Measurements from ENCODE around the gene PPIE.
"Not testable (repeated sequence)": the region's sequence is repeated elsewhere in the genome, so short reads cannot be mapped to it uniquely, and the experiment has no call there.

PPIE gene

DNA sequence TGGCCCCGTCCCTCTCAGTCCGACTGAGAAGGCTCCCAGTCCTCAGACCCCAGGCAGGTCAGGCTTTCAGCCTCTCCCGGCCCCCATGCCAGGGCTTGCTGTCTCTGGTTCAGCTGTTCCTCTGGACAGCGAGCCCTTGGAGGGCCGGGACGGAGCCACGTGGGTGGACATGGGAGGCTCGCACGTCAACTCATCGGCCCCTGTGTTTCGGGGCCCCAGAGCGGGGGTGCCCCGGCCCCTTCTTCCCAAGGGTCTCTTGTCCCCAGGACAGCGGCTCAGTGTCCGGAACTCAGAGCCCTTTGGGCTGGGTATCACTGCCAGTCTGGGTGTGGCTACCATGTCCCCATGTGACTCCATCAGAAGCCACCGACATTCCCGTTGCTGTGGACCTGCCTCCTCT, 39.2 kb downstream of the PPIE start:
- DNase-seq (ENCODE audit: low read depth): not testable (repeated sequence)

DNA sequence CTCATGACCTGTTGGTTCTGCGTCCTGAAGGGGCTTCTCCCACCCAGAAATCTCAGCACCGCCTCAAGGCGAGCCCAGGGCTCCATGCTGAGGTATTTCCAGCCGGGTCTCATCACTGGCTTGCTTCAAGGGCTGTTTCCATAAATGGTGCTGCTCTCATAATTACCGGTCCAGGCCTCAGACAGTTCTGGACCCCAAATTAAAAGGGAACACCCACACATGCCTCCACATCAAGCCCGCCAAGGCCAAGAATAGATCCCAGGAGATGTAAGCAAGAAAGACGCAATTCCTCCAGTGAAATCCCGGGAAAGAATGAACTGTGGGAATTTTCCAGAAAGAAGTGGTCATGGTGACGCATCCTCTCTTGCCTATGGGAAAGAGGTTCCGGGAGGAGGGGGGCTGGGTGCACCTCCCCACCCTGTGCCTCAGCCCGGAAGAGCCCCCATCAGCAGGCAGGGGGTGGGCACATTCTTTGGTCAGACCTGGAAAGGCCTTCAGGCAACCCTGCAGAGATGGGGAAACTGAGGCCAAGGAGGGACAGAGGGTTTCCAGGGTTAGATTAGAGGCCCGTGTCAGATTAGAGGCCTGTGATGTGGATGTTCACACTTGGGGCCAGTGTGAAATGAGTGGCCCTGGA, 39.9 kb downstream of the PPIE start:
- DNase-seq (ENCODE audit: low read depth): not testable (repeated sequence)

GRCh38 chr1:39779137-39779536, 40.5 kb downstream of the PPIE start:
- no peak for DNase-seq (ENCODE audit: low read depth)

GRCh38 chr1:39779821-39780220, 41.1 kb downstream of the PPIE start:
- no peak for DNase-seq (ENCODE audit: low read depth)

- no peak for DNase-seq (ENCODE audit: low read depth)
These were observed 42.6 kb downstream of the PPIE start for GRCh38 chr1:39781349-39781715.

- DNase-seq (ENCODE audit: low read depth): no peak
These were observed 43.4 kb downstream of the PPIE start for GRCh38 chr1:39782103-39782502.

DNA sequence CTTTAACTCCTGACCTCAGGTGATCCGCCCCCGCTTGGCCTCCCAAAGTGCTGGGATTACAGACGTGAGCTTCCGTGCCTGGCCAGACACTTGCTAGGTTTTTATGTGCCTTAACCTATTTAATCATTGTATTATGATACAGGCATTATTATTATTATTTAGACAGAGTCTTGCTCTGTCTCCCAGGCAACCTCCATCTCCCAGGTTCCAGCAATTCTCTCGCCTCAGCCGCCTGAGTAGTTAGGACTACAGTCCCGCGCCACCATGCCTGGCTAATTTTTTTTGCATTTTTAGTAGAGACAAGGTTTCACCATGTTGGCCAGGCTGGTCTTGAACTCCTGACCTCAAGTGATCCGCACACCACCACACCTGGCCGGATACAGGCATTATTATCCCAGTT, 44.0 kb downstream of the PPIE start:
- not testable (repeated sequence) for DNase-seq (ENCODE audit: low read depth)

DNA sequence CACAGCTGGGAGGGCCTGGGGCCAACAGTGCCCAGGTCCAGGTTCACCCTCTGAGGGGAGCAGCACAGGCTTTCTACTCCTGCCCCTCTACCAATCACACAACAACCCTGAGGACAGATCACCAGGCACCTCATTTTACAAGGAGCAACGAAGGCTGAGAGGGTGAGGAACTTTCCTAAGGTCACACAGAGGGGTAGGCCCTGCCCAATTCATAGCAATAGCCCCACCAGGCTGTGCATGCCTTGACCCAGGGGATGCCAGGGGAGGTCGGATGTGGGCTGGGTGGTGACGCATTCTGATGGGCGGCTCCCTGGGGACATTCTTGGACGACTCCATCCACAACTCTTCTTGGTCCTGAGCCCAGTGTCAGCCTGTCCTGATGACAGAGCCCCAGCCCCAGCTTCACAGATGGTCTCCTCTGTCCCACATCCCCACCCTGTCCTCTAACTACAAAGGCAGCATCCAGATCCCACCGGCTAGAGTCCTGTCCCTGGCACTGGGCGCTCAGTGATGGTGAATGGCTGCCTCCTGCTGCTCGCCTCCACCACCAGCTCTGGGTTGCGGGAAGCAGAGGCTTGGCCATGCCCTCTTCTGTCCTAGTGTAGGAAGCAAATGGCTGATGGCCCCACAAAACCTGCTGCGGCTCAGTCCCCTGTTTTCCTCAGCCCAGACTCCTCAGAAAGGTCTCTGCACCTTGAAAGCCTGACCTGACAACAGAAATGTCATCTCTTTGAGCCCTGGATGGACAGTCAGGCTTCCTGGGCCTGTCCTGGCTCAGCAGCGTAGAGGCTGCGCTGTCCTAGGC, 47.8 kb downstream of the PPIE start:
- DNase-seq (ENCODE audit: low read depth): not testable (repeated sequence)

- not testable (repeated sequence) for DNase-seq (ENCODE audit: low read depth)
These were observed 48.4 kb downstream of the PPIE start for GRCh38 chr1:39787108-39787375.

GRCh38 chr1:39787468-39787867, 48.8 kb downstream of the PPIE start:
- no peak for DNase-seq (ENCODE audit: low read depth)

DNA sequence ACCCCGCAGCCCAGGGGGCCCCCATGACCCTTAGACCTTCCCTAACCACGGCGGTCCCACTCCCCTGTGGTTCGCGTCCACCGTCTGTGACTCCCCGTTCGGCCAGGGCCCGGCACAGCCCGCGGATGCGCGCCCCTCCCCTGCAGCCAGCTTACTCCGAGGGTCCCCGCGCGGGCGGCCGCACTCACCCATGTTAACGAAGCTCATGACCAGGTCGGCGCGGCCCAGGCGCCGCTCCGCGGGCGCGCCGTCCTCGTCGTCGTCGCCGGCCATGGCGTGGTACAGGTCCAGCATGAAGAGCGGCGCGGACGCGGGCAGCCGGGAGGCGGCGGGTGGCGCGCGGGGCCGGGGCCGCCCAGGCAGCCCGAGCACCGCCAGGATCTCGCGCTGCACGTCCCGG, 49.3 kb downstream of the PPIE start:
- DNase-seq (ENCODE audit: low read depth): not testable (repeated sequence)

DNA sequence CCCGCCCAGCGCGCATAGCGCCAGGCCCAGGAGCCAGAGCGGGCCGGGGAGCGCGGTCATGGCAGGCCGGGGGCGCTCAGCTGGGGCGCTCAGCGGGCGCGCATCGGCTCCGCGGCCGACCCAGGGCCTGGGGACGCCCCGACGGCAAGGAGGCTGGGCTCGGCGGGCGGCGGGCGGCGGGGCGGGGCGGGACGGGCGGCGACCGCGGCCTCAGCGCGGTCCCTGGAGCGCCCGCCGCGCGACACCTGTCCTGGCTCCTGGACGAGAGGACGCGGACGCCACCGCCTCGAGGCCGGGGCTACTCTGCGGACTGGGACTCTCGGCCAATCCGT, 49.7 kb downstream of the PPIE start:
- DNase-seq (ENCODE audit: low read depth): no peak

DNA sequence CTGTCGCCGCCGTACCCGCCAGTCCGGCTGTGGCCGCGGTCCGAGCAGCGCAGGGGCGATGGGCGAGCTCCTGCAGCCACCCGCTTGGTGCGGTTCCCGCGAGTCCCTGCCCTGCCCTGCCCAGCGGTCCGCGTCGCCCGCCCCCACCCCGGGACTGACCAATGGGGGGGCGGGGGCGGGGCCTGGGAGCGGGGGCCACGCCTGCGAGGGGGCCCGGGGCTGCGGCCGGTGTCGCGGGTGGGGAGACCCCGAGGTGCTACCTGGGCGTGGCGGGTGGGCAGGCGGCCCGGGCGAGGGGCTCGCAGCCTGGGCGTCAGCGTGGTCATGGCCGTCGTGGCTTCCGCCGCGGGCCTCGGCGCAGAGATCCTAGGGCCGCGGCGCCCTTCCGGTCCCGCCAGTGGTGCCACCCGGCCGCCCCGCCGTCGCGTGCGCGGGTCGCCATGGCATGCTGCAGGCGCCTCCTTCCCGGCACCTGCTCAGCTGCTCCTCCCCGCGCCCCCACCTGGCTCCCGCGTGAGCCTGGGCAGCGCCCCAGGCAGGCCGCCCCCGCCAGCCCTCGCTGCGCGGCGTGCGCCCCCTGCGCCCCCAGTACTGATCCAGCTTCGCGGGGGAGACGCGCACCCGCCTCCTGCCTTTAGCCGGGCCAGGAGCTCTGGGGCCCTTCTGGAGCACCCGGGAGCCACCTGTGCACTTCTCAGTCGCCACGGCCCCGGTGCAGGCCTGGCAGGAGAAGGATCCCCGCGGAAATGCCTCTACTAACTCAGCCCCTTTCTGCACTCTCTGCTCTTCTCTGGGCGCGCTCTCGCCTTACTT, 50.3 kb downstream of the PPIE start, which contains the start of gene BMP8B:
Gene BMP8B (minus strand): TSS at position 108 of the 813 bp plus-strand sequence. CDS start 380 bp downstream, outside the sequence.
- no peak for DNase-seq (ENCODE audit: low read depth)

GRCh38 chr1:39789571-39790110, 51.0 kb downstream of the PPIE start:
- no peak for DNase-seq (ENCODE audit: low read depth)

- no peak for DNase-seq (ENCODE audit: low read depth)
These were observed 53.2 kb downstream of the PPIE start for GRCh38 chr1:39791838-39792237.

GRCh38 chr1:39795651-39796050, 57.0 kb downstream of the PPIE start:
- DNase-seq (ENCODE audit: low read depth): no peak

- peak; percentile 74 for DNase-seq (ENCODE audit: low read depth)
These were observed 60.4 kb downstream of the PPIE start for GRCh38 chr1:39798859-39799769.

GRCh38 chr1:39799770-39800470, 61.2 kb downstream of the PPIE start:
- no peak for DNase-seq (ENCODE audit: low read depth)

DNA sequence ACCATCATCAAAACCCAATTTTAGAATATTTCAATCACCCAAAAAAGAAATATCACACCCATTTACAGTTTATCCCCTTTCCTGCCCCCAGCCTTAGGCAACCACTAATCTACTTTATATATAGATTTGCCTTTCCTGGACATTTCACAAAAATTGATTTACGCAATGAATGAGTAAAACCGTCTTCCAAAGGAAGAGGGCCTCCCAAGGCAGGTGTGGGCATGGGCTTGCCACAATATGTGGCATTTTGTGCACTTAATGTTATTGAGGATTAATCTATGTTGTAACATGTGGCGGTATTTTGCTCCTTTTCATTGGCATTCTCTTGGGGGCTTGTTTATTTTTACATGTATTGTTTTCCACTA, 61.8 kb downstream of the PPIE start:
- no peak for DNase-seq (ENCODE audit: low read depth)

- DNase-seq (ENCODE audit: low read depth): no peak
These were observed 64.0 kb downstream of the PPIE start for GRCh38 chr1:39802496-39803260.
